GM12892 (cell line): ENCODE data around the gene SLC25A26.
A peak's percentile ranks its signal among the peaks of the same experiment; 100 is the strongest.
"Not testable (repeated sequence)": the region's sequence is repeated elsewhere in the genome, so short reads cannot be mapped to it uniquely, and the experiment has no call there.

Source experiments
- DNase-seq: peaks from one replicate; pipeline ENCODE4 v3.0.0; 2011; ENCODE audit not compliant: insufficient read length
- FAIRE-seq: peaks from 2 replicates; lab custom pipeline; 2011; peaks lifted over from hg19 to GRCh38; lab: Jason Lieb, UNC
- POLR2A ChIP-seq: IDR thresholded peaks from 2 replicates; pipeline ENCODE4 v1.6.1; 2011; ENCODE audit warnings: low read depth, low read length, control low read depth
- POLR2AphosphoS5 ChIP-seq: IDR thresholded peaks from 2 replicates; pipeline ENCODE4 v1.6.1; 2011; ENCODE audit warnings: low read depth, low read length, control low read depth
- TAF1 ChIP-seq: IDR thresholded peaks from 2 replicates; pipeline ENCODE4 v1.6.1; 2011; ENCODE audit warnings: low read depth, mild to moderate bottlenecking, control low read depth, low read length, borderline replicate concordance

The SLC25A26 gene

GRCh38 chr3:66304293-66304692 lies 83.5 kb downstream of the SLC25A26 start:
- FAIRE-seq: peak; percentile 51
- TF ChIP-seq POLR2A: no peak
- TF ChIP-seq TAF1: no peak
- TF ChIP-seq POLR2AphosphoS5: no peak

GRCh38 chr3:66306086-66306485 lies 85.3 kb downstream of the SLC25A26 start:
- FAIRE-seq, DNase-seq: not testable (repeated sequence)

More at GRCh38 chr3:66304293-66304692, 83.5 kb downstream of the SLC25A26 start:
- DNase-seq: no peak

GRCh38 chr3:66306991-66307390 lies 86.2 kb downstream of the SLC25A26 start:
- not testable (repeated sequence) for FAIRE-seq, DNase-seq

DNA sequence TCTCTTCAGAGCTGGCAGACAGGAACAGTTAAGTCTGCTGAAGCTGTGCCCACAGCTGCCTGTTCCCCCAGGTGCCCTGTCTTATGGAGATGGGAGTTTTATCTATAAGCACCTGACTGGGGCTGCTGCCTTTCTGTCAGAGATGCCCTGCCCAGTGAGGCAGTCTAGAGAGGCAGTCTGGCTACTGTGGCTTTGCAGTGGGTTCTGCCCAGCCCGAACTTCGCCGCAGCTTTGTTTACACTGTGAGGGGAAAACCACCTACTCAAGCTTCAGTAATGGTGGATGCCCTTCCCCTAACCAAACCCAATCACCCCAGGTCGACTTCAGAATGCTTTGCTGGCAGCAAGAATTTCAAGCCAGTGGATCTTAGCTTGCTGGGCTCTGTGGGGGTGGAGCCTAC lies 91.2 kb downstream of the SLC25A26 start:
- DNase-seq (no peak), FAIRE-seq (no peak)
- no peak for TF ChIP-seq TAF1
- no peak for TF ChIP-seq POLR2A
- no peak for TF ChIP-seq POLR2AphosphoS5

DNA sequence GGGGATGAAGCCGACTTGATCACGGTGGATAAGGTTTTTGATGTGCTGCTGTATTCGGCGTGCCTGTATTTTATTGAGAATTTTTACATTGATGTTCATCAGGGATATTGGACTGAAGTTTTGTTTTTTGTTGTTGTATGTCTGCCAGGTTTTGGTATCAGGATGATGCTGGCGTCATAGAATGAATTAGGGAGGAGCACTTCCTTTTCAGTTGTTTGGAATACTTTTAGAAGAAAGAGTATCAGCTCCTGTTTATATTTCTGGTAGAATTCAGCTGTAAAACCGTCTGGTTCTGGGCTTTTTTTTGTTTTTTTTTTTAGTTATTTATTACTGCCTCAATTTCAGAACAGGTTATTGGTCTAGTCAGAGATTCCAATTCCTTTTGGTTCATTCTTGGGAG lies 93.7 kb downstream of the SLC25A26 start:
- TF ChIP-seq POLR2AphosphoS5 (no peak), POLR2A (no peak), TAF1 (no peak)
- no peak for FAIRE-seq
- DNase-seq: no peak

DNA sequence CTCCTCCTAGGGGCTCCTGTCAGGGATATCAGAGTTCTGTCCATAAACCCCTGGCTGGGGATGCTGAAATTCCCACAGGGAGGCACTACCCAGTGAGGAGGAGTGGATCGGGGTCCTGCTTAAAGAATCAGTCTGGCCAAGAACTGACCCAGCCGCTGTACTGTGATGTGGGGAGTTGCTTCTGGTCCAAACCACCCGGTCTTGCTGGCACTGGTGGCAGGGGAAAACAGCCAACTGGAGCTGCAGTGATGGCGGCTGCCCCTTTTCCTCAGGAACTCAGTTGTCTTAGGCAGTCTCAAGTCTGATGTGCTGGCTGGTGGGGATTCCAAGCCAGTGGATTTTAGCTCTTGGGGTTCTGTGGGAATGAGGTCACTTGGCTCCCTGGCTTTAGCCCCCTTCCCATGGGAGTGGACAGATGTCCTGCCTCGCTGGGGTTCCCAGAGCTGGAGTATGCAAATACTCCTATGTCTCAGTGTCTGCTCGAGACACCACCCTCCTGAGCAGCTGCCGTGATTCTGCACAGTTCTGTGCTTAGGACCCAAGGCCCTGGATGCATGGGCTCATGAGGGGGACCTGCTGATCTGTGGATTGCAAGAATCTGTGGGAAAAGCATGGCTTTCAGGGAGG lies 97.1 kb downstream of the SLC25A26 start:
- DNase-seq (no peak), FAIRE-seq (no peak)
- TF ChIP-seq TAF1 (no peak), POLR2AphosphoS5 (no peak), POLR2A (no peak)

DNA sequence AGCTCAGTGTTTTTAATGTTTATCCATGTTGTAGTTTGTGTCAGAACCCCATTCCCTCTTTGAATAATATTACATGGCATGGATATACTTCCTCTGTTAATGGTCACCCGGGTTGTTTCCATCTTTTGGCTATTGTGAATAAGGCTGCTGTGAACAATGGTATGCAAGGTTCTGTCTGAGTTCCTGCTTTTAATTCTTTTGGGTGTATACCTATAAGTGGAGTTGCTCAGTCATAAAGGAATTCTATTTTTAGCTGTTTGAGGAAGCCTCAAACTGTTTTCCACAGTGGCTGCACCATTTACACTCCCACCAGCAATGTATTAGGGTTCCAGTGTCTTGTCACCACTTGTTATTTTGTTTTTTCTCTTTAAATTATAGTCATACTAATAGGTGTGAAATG lies 99.6 kb downstream of the SLC25A26 start:
- FAIRE-seq: no peak
- DNase-seq: no peak
- TF ChIP-seq TAF1 (no peak), POLR2A (no peak), POLR2AphosphoS5 (no peak)

GRCh38 chr3:66322436-66322835 lies 101.6 kb downstream of the SLC25A26 start:
- TF ChIP-seq POLR2A (no peak), POLR2AphosphoS5 (no peak), TAF1 (no peak)
- FAIRE-seq (no peak), DNase-seq (no peak)

GRCh38 chr3:66326340-66326739 lies 105.5 kb downstream of the SLC25A26 start:
- DNase-seq (no peak), FAIRE-seq (no peak)
- TF ChIP-seq POLR2A (no peak), POLR2AphosphoS5 (no peak), TAF1 (no peak)

- DNase-seq: no peak
- FAIRE-seq: no peak
- TF ChIP-seq POLR2AphosphoS5 (no peak), TAF1 (no peak), POLR2A (no peak)
Measured at GRCh38 chr3:66335671-66336070, 114.9 kb downstream of the SLC25A26 start.

DNA sequence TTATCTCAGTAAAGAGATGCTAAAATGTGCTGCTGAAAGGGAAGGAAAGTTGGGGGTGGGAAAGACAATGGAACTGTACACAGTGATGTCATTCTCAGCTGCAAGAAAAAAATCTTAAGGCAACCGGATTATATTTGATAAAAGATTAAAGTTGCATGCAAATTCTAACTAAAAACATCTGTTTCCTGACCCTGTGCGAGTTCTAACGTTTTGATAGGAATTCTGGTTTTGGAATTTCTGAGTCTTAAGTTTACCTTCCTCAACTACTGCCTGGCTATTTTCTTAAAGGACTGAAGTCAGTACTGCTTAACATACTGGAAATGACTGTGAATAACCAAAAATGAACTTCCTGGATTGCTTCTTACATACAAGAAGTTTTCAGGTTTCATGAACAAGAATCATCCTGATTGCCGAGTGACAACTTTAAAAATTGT lies 115.5 kb downstream of the SLC25A26 start:
- FAIRE-seq: no peak
- no peak for TF ChIP-seq POLR2AphosphoS5
- TF ChIP-seq TAF1: no peak
- TF ChIP-seq POLR2A: no peak
- DNase-seq: no peak

DNA sequence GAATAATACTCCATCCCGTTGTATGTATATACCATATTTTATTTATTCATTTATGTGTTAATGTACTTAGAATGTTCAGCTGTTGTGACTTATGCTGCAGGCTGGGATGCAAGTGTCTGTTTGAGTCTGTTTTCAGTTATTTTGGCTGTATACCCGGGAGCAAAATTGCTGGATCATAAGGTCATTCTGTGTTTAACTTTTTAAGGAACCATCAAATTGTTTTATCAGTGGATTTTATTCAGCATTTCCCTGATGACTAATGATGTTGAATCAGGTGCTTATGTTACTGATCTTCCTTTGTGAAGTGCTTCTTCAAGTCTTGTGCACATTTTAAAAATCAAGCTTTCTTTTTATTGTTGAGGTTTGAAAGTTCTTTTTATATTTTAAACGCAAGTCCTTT lies 118.1 kb downstream of the SLC25A26 start:
- no peak for DNase-seq
- TF ChIP-seq POLR2A (no peak), TAF1 (no peak)
- FAIRE-seq: no peak

DNA sequence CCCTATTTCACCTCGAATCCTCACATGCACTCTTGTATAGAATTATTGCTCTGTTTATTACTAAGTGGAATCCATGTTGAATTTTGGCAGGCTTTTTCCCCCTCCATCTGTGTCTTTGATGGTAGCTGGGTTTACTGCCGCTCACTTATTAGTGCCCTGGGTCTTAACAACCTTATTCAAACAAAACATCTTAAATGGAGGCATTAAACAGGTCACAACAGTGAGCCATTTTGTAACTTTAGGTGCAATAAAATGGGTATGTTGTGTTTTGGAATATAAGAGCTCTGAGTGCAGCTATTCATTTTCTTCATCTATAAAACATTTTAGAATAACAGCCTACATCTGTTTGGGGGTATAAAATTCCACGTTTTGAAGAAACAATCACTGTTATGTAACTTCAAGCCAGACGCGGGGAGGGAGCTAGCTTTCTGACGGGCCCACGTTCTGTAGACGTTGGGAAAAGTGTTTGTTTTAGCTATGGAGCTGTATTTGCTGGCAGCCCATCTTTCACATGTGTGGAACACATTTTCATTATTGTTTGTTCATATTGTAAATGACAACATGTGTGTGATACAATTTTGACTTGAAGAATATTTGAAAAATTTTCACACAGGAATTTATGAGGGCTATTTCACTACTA lies 122.0 kb downstream of the SLC25A26 start:
- TF ChIP-seq POLR2AphosphoS5 (no peak), TAF1 (no peak), POLR2A (no peak)
- no peak for FAIRE-seq
- no peak for DNase-seq
